ENCODE results near the gene WRAP73.

DNA sequence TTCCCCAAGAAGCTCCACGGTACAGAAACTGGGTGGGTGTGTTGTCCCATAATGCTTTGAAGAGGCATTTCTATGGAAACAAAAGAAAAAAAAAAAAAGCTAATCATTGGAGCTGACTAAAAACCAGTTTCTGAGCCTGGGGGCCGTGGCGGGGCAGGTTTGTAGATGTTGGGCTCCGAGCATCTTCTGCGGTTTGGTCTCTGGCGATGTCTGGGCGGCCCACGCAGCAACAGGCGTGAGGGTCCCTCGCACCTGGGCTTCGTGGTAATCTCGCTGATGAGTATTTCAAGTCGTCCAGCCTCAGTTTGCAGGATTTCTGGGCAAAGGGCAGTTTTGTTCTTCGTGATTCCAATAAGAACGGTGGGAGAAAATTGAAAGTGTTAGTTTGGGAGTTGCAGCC, 9.2 kb upstream of the WRAP73 start:
- TF ChIP-seq, protein P1, sequence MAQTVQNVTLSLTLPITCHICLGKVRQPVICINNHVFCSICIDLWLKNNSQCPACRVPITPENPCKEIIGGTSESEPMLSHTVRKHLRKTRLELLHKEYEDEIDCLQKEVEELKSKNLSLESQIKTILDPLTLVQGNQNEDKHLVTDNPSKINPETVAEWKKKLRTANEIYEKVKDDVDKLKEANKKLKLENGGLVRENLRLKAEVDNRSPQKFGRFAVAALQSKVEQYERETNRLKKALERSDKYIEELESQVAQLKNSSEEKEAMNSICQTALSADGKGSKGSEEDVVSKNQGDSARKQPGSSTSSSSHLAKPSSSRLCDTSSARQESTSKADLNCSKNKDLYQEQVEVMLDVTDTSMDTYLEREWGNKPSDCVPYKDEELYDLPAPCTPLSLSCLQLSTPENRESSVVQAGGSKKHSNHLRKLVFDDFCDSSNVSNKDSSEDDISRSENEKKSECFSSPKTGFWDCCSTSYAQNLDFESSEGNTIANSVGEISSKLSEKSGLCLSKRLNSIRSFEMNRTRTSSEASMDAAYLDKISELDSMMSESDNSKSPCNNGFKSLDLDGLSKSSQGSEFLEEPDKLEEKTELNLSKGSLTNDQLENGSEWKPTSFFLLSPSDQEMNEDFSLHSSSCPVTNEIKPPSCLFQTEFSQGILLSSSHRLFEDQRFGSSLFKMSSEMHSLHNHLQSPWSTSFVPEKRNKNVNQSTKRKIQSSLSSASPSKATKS (CRISPR knock-in tag; IDR thresholded peaks at IDR 0.05) = no peak
- TF ChIP-seq GABPA (tag; conservative IDR thresholded peaks at IDR 0.05; ENCODE audit: low read depth) = no peak
